Psoas muscle (tissue), 8 donors: ENCODE results near the gene ATF2. TPM values are rescaled to one million over a fixed set of nuclear protein-coding genes. Genes with fewer than 3 reads are reported as not detected.

Source experiments
- ATAC-seq, 4 donors: fragments of 200-7000 bp; cut with Tn5 transposase; one replicate each; pipeline ENCODE4 v1.9.1; 2020; ENCODE audit warnings: moderate library complexity in 3 of 4, mild to moderate bottlenecking in 2 of 4
- DNase-seq, 2 donors: peaks; one replicate each; pipeline ENCODE4 v3.0.0-alpha.2; 2020
- H3K27ac ChIP-seq: fragments of 200-600 bp; one replicate; pipeline ENCODE4 v1.8.0; 2022
- H3K27me3 ChIP-seq, 3 donors: fragments of 200-600 bp in 1 of 3; one replicate each; pipeline versions ENCODE4 v1.6.1 to v1.8.0; 2013 to 2022; ENCODE audit warnings: low read length in 2 of 3, mild to moderate bottlenecking in 2 of 3, moderate library complexity in 1 of 3; ENCODE audit not compliant: insufficient read depth in 3 of 3
- H3K36me3 ChIP-seq, 2 donors: fragments of 200-600 bp in 1 of 2; one replicate each; pipeline versions ENCODE4 v1.6.1 to v1.8.0; 2013 to 2022; ENCODE audit warnings: low read depth in 1 of 2, mild to moderate bottlenecking in 1 of 2, moderate library complexity in 1 of 2; ENCODE audit not compliant: insufficient read depth in 1 of 2
- H3K4me1 ChIP-seq: fragments of 200-600 bp; one replicate; pipeline ENCODE4 v1.8.0; 2022
- H3K4me3 ChIP-seq: fragments of 200-600 bp; one replicate; pipeline ENCODE4 v1.8.0; 2022; ENCODE audit warnings: mild to moderate bottlenecking
- H3K9me3 ChIP-seq: fragments of 200-600 bp; one replicate; pipeline ENCODE4 v1.8.0; 2022
- CTCF ChIP-seq: fragments of 200-600 bp; IDR thresholded peaks from one replicate; pipeline ENCODE4 v1.8.0; 2022; ENCODE audit warnings: antibody characterized with exemption
- WGBS, 3 donors: extraction: QIAGEN DNeasy Blood & Tissue Kit; methylation state at CpG; one replicate each; pipeline versions ENCODE4 v1.1.6 to v1.1.7; 2013; 5-methylcytosine and 5-hydroxymethylcytosine counted together
- intact Hi-C, 2 donors: fragments of 100-400 bp; cut with DNase I; formaldehyde crosslinking; loops; one replicate each; pipeline versions ENCODE4 v1.11.0 to v1.14.2; 2022
- polyA plus RNA-seq, 3 donors: library from polyadenylated mRNA; stranded (reverse); fragments of 200-250 nt; gene quantifications; one replicate each; pipeline ENCODE4 v1.2.3, GENCODE V29; 2013
- total RNA-seq, 4 donors: library from RNA; stranded (reverse); fragmentation: NEBNext Ultra II Directional in 2 of 4; extraction: Animal tissue kit (Norgen Biotek cat#: 25700) in 2 of 4; gene quantifications; one replicate each; pipeline versions ENCODE4 v1.2.1 to v1.2.4, GENCODE V29; 2021 to 2023
- donor health status: healthy with polysubstance abuse.
- donor health status: DM: no; HTN: no; CAD: no; lungs with moderate emphysema.
- donor health status: Bipolar disorder and iron deficiency.
- donor health status: healthy.
- donor health status: DM: yes; HTN: yes; CAD: no.
- donor health status: DM: no; HTN: no; CAD: no.
- donor health status: DM: no; HTN: no; CAD: no.
- donor health status: DM: yes; HTN: yes; CAD: no.

The ATF2 gene
- total and polyA plus RNA-seq, 7 donors, result 6.9 to 22.3 (median 18.7) TPM

GRCh38 chr2:175203621-175204496, 35.9 kb upstream of the ATF2 start:
- WGBS, 3 donors, result 32 to 43% (median 36%) methylated on average over 12 of the region's 12 CpGs
- Histone ChIP-seq H3K27me3 (no peaks in the 10 kb centered on the region), H3K27ac (no peak overlapping the region), H3K36me3 (no peaks in the 10 kb centered on the region), H3K4me1 (peaks cover 6% of the 10 kb centered on the region), H3K4me3 (no peak overlapping the region), H3K9me3 (no peaks in the 10 kb centered on the region)
- ATAC-seq, result peak in 3 of 4 donors; percentile 40 to 87 (median 71)
- peak; percentile 44 for TF ChIP-seq CTCF
- intact Hi-C loops, result no loop called here
- peak; percentile 17 to 38 for DNase-seq

- intact Hi-C loops, result no loop called here
- Histone ChIP-seq H3K27me3 (peaks cover 0 to 4% (median 0%) of the 10 kb centered on the region in 3 donors), H3K27ac (no peak overlapping the region), H3K36me3 (no peaks in the 10 kb centered on the region), H3K4me3 (no peak overlapping the region), H3K9me3 (no peaks in the 10 kb centered on the region), H3K4me1 (no peaks in the 10 kb centered on the region)
- DNase-seq, result no peak
- no peak for TF ChIP-seq CTCF
- ATAC-seq, result no peak
Measured at GRCh38 chr2:175195012-175195411, 27.0 kb upstream of the ATF2 start.

GRCh38 chr2:175188761-175189160, 20.8 kb upstream of the ATF2 start:
- no peak overlapping the region for H3K4me3 ChIP-seq
- intact Hi-C loops, result no loop called here
- ATAC-seq (no peak), DNase-seq (no peak)
- H3K27ac ChIP-seq, result no peak overlapping the region
- H3K36me3 ChIP-seq, result no peaks in the 10 kb centered on the region
- H3K4me1 ChIP-seq, result no peaks in the 10 kb centered on the region
- TF ChIP-seq CTCF, result no peak
- no peaks in the 10 kb centered on the region for H3K27me3 ChIP-seq
- no peaks in the 10 kb centered on the region for H3K9me3 ChIP-seq
- WGBS, 3 donors, result 50 to 59% (median 57%) methylated on average over 1 of the region's 1 CpG

GRCh38 chr2:175187378-175187777, 19.4 kb upstream of the ATF2 start:
- Histone ChIP-seq H3K36me3 (no peaks in the 10 kb centered on the region), H3K4me3 (no peak overlapping the region), H3K27ac (no peak overlapping the region), H3K9me3 (no peaks in the 10 kb centered on the region), H3K27me3 (no peaks in the 10 kb centered on the region), H3K4me1 (no peaks in the 10 kb centered on the region)
- intact Hi-C loops, result no loop called here
- DNase-seq, result no peak
- WGBS, 3 donors, result 100% methylated on average over 1 of the region's 1 CpG
- no peak for TF ChIP-seq CTCF
- no peak for ATAC-seq
